K562 (cell line): Measurements from ENCODE around the gene MBD1. TPM values are rescaled to one million over a fixed set of nuclear protein-coding genes. Genes with fewer than 3 reads are reported as not detected.

Experiments used
- DPF2 ChIP-seq: fragments of 450-650 bp; IDR thresholded peaks from 2 replicates; pipeline ENCODE4 v1.6.1; 2016
- FOXM1 ChIP-seq, 2 experiments: fragments of 450-650 bp in 1 of 2; sonication (generic) in 1 of 2; formaldehyde crosslinking in 1 of 2; IDR thresholded peaks; 2 replicates each; pipeline versions ENCODE4 v1.6.1 to v1.9.0; 2017 to 2022; ENCODE audit warnings: low read depth in 2 of 2, mild to moderate bottlenecking in 2 of 2, missing genetic modification reagents in 1 of 2, moderate library complexity in 1 of 2
- JUND ChIP-seq, 2 experiments: IDR thresholded peaks; 2 replicates in 1 of 2; 3 replicates in 1 of 2; pipeline ENCODE4 v1.6.1; 2011; ENCODE audit warnings: borderline replicate concordance in 2 of 2, low read depth in 2 of 2, low read length in 2 of 2, improper control_type of control experiment in 1 of 2, missing biosample characterization in 1 of 2, missing genetic modification characterization in 1 of 2, missing genetic modification reagents in 1 of 2
- PHB ChIP-seq: fragments of 250-450 bp; sonication (Bioruptor Pico); IDR thresholded peaks from 2 replicates; pipeline ENCODE4 v1.5.0; 2021
- PTRF ChIP-seq: fragments of 450-650 bp; IDR thresholded peaks from 2 replicates; pipeline ENCODE4 v1.6.1; 2016; ENCODE audit warnings: mild to moderate bottlenecking, missing genetic modification characterization, missing compliant biosample characterization
- SMAD1 ChIP-seq: fragments of 150-350 bp; IDR thresholded peaks from 2 replicates; pipeline ENCODE4 v1.6.1; 2014; ENCODE audit warnings: low read length, low read depth; ENCODE audit not compliant: partially characterized antibody
- ZC3H4 ChIP-seq: sonication (generic); formaldehyde crosslinking; IDR thresholded peaks from 2 replicates; pipeline ENCODE4 v1.9.0; 2021; ENCODE audit warnings: missing genetic modification reagents, borderline replicate concordance
- ZFP36 ChIP-seq: fragments of 150-350 bp; IDR thresholded peaks from 2 replicates; pipeline ENCODE4 v1.6.1; 2018; ENCODE audit warnings: low read length, low read depth; ENCODE audit not compliant: partially characterized antibody
- ZNF75A ChIP-seq: fragments of 450-650 bp; formaldehyde crosslinking; IDR thresholded peaks from 2 replicates; pipeline ENCODE4 v1.4.0; 2020; ENCODE audit warnings: mild to moderate bottlenecking
- polyA plus RNA-seq, 8 experiments: library from polyadenylated mRNA; depleted of rRNA in 4 of 8; stranded (reverse) in 5 of 8; unstranded in 3 of 8; fragments of >200 nt; fragmentation: Nextera tagmentation in 2 of 8; fragmentation: Illumina TruSeq in 1 of 8; extraction: Ambion mirVana in 2 of 8; extraction: Trizol in 1 of 8; gene quantifications; 2 replicates each; pipeline versions ENCODE4 v1.2.1 to v1.2.3, GENCODE V29; 2011 to 2014; ENCODE audit warnings: inconsistent platforms in 1 of 8, missing spikeins in 1 of 8
- total RNA-seq, 7 experiments: library from RNA; depleted of rRNA in 6 of 7; stranded (reverse); fragments of >200 nt in 6 of 7; fragmentation: Illumina TruSeq in 2 of 7; extraction: Trizol in 2 of 7; gene quantifications; 2 replicates each; pipeline versions ENCODE4 v1.2.1 to v1.2.3, GENCODE V29; 2011 to 2021; ENCODE audit warnings: low replicate concordance in 1 of 7
- TF ChIP-seq, protein P1 (sequence below): fragments of 250-450 bp; sonication (Bioruptor Pico); IDR thresholded peaks from 2 replicates; pipeline ENCODE4 v1.4.0; 2020; ENCODE audit warnings: mild to moderate bottlenecking, moderate library complexity
- TF ChIP-seq, protein P2 (sequence below): IDR thresholded peaks from 2 replicates; pipeline ENCODE4 v1.6.1; 2016; ENCODE audit warnings: missing genetic modification characterization, missing compliant biosample characterization
- TF ChIP-seq, protein P3 (sequence below): sonication (generic); formaldehyde crosslinking; IDR thresholded peaks from 2 replicates; pipeline ENCODE4 v1.8.1; 2023; ENCODE audit warnings: mild to moderate bottlenecking, missing genetic modification reagents
- TF ChIP-seq, protein P4 (sequence below), 2 experiments: fragments of 450-650 bp; IDR thresholded peaks; 2 replicates each; pipeline ENCODE4 v1.6.1; 2018; ENCODE audit warnings: mild to moderate bottlenecking in 2 of 2, low read depth in 1 of 2; ENCODE audit not compliant: partially characterized antibody in 2 of 2

Gene MBD1
- total and polyA plus RNA-seq, 9 of the 15 experiments (the other 6 are each of a cell fraction or from before 2014, with no cell fraction given), result 3.0 to 59.7 (median 31.7) TPM

DNA sequence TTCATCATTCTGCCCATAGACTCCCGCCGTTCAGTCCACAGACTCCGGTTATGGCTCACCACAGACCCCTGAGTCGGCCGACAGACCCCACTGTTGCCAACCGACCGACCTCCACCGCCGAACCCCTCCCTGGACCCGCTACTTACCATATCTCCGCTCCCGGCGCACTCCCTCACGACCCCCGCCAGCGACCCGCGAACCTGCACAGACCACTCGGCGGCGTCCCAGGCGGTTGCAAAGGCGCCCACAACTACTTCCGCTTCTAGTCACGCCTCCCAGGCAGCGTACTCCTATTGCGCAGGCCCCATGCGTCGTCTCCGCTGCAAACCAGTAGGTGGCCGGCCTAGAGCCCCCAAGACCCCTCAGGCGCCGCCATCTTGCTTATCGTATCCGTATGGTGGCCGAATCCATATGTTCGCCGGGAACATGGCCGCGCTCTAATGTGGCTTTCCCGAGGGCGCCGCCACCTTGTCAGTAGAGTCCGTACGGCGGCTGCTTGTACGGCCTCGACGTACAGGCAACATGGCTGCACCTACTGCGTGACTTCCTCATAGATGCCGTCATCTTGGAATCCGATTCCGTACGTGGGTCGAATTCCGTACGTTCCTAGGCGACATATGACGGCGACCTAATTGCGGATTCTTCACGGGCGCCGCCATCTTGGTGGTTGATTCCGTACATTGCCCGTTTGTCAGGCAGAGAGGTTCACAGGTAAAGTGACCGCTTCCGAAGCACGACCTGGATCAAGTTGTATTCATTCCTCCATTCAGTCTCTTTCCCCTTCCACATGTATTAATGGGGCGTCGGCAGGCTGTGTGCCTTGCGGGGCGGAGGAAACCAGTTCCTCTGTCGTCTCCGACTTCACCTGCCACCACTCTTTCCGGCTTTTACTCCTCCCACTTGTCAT, 6.4 kb upstream of the MBD1 start, which contains the start of gene CXXC1 (continued):
- TF ChIP-seq, protein P1, sequence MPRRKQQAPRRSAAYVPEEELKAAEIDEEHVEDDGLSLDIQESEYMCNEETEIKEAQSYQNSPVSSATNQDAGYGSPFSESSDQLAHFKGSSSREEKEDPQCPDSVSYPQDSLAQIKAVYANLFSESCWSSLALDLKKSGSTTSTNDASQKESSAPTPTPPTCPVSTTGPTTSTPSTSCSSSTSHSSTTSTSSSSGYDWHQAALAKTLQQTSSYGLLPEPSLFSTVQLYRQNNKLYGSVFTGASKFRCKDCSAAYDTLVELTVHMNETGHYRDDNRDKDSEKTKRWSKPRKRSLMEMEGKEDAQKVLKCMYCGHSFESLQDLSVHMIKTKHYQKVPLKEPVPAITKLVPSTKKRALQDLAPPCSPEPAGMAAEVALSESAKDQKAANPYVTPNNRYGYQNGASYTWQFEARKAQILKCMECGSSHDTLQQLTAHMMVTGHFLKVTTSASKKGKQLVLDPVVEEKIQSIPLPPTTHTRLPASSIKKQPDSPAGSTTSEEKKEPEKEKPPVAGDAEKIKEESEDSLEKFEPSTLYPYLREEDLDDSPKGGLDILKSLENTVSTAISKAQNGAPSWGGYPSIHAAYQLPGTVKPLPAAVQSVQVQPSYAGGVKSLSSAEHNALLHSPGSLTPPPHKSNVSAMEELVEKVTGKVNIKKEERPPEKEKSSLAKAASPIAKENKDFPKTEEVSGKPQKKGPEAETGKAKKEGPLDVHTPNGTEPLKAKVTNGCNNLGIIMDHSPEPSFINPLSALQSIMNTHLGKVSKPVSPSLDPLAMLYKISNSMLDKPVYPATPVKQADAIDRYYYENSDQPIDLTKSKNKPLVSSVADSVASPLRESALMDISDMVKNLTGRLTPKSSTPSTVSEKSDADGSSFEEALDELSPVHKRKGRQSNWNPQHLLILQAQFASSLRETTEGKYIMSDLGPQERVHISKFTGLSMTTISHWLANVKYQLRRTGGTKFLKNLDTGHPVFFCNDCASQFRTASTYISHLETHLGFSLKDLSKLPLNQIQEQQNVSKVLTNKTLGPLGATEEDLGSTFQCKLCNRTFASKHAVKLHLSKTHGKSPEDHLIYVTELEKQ (CRISPR knock-in tag), result no peak
- TF ChIP-seq SMAD1, result no peak
- TF ChIP-seq ZC3H4 (CRISPR knock-in tag), result no peak
- TF ChIP-seq PTRF (tag), result 0 out of 2 replicates have a peak, but pooled peaks have one; percentile 15
- TF ChIP-seq ZFP36, result no peak
- TF ChIP-seq DPF2, result no peak
- TF ChIP-seq, protein P2, sequence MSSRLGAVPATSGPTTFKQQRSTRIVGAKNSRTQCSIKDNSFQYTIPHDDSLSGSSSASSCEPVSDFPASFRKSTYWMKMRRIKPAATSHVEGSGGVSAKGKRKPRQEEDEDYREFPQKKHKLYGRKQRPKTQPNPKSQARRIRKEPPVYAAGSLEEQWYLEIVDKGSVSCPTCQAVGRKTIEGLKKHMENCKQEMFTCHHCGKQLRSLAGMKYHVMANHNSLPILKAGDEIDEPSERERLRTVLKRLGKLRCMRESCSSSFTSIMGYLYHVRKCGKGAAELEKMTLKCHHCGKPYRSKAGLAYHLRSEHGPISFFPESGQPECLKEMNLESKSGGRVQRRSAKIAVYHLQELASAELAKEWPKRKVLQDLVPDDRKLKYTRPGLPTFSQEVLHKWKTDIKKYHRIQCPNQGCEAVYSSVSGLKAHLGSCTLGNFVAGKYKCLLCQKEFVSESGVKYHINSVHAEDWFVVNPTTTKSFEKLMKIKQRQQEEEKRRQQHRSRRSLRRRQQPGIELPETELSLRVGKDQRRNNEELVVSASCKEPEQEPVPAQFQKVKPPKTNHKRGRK (tag), result no peak
- TF ChIP-seq ZNF75A, result no peak
- TF ChIP-seq, protein P3, sequence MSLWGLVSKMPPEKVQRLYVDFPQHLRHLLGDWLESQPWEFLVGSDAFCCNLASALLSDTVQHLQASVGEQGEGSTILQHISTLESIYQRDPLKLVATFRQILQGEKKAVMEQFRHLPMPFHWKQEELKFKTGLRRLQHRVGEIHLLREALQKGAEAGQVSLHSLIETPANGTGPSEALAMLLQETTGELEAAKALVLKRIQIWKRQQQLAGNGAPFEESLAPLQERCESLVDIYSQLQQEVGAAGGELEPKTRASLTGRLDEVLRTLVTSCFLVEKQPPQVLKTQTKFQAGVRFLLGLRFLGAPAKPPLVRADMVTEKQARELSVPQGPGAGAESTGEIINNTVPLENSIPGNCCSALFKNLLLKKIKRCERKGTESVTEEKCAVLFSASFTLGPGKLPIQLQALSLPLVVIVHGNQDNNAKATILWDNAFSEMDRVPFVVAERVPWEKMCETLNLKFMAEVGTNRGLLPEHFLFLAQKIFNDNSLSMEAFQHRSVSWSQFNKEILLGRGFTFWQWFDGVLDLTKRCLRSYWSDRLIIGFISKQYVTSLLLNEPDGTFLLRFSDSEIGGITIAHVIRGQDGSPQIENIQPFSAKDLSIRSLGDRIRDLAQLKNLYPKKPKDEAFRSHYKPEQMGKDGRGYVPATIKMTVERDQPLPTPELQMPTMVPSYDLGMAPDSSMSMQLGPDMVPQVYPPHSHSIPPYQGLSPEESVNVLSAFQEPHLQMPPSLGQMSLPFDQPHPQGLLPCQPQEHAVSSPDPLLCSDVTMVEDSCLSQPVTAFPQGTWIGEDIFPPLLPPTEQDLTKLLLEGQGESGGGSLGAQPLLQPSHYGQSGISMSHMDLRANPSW (CRISPR knock-in tag), result no peak
- TF ChIP-seq PHB (CRISPR knock-in tag), result no peak
- TF ChIP-seq, protein P4, sequence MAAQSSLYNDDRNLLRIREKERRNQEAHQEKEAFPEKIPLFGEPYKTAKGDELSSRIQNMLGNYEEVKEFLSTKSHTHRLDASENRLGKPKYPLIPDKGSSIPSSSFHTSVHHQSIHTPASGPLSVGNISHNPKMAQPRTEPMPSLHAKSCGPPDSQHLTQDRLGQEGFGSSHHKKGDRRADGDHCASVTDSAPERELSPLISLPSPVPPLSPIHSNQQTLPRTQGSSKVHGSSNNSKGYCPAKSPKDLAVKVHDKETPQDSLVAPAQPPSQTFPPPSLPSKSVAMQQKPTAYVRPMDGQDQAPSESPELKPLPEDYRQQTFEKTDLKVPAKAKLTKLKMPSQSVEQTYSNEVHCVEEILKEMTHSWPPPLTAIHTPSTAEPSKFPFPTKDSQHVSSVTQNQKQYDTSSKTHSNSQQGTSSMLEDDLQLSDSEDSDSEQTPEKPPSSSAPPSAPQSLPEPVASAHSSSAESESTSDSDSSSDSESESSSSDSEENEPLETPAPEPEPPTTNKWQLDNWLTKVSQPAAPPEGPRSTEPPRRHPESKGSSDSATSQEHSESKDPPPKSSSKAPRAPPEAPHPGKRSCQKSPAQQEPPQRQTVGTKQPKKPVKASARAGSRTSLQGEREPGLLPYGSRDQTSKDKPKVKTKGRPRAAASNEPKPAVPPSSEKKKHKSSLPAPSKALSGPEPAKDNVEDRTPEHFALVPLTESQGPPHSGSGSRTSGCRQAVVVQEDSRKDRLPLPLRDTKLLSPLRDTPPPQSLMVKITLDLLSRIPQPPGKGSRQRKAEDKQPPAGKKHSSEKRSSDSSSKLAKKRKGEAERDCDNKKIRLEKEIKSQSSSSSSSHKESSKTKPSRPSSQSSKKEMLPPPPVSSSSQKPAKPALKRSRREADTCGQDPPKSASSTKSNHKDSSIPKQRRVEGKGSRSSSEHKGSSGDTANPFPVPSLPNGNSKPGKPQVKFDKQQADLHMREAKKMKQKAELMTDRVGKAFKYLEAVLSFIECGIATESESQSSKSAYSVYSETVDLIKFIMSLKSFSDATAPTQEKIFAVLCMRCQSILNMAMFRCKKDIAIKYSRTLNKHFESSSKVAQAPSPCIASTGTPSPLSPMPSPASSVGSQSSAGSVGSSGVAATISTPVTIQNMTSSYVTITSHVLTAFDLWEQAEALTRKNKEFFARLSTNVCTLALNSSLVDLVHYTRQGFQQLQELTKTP (IDR thresholded peaks at IDR 0.05; ENCODE audit: low read depth in 1 of 2, partially characterized antibody in 2 of 2), result no peak
- TF ChIP-seq FOXM1 (IDR thresholded peaks at IDR 0.05; ENCODE audit: low read depth), result no peak
- TF ChIP-seq FOXM1 (CRISPR knock-in tag; IDR thresholded peaks at IDR 0.05; ENCODE audit: low read depth), result no peak
- TF ChIP-seq JUND (IDR thresholded peaks at IDR 0.05; ENCODE audit: borderline replicate concordance, low read depth, low read length), result no peak
- peak; percentile 79; the same call in 1 of the 3 replicates for TF ChIP-seq JUND (tag; IDR thresholded peaks at IDR 0.05; ENCODE audit: borderline replicate concordance, low read depth, low read length)
